SKM-1 treated with dmso at 0.1 percent for 144 hours (cell line): ENCODE data around the gene TRAIP.
A peak's percentile ranks its signal among the peaks of the same experiment; 100 is the strongest.

Experiments
- DNase-seq: peaks from one replicate; lab custom pipeline; 2025; ENCODE audit not compliant: unreplicated experiment; lab: John Stamatoyannopoulos, UW

The TRAIP gene

DNA sequence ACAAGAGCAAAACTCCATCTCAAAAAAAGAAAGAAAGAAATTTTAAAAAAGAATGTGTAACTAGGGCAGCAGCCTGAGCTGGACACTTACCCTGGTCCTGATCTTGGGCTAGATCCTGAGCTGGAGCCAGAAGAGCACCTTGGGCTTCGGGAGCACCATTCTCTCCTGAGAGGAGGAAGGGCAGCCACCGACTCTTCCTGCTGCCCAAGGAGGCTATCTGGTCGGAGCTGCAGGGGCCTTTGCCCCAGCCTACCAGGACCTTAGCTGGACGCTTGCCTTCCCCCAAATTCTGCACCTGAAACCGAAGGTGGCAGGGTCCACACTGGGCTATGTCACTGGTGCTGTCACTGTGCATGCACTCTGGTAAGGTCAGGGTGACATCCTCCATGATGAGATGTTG is 20.2 kb upstream of the TRAIP start:
- DNase-seq = no peak

GRCh38 chr3:49873623-49874022 is 17.3 kb upstream of the TRAIP start:
- no peak for DNase-seq

DNA sequence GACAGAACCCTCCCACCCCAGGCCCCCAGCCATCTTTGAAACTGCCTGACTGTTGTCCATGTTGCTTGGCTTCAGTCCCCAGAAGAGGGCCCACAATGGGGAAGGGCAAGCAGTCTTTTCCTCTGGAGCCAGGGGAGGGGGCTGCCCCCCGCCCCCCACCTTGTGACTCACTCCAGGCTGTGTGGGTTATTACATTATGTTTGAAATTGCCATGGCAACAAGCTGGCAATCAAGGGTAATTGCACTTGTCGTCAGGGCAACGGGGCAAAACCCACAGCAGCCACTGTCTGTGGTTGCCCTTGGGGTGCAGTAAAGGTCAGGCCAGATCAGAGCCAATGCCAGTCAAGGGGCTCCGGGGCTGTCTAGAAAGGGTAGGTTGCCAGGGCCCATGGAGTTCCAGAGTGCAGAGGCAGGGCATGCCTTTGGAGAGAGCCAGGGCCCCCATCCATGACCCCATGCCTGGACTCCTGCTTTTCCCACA is 16.5 kb upstream of the TRAIP start:
- peak; percentile 57 for DNase-seq

GRCh38 chr3:49871531-49872153 is 15.3 kb upstream of the TRAIP start:
- no peak for DNase-seq

- DNase-seq = no peak
Observed at GRCh38 chr3:49869525-49870126, 13.3 kb upstream of the TRAIP start, which contains the start of gene CAMKV. Gene CAMKV (minus strand): TSS chr3:49869906. CDS start chr3:49862388, 7,518 bp downstream.

- DNase-seq = peak; percentile 30
Observed at GRCh38 chr3:49868862-49869466, 12.6 kb upstream of the TRAIP start.

GRCh38 chr3:49867871-49868321 is 11.5 kb upstream of the TRAIP start:
- no peak for DNase-seq

DNA sequence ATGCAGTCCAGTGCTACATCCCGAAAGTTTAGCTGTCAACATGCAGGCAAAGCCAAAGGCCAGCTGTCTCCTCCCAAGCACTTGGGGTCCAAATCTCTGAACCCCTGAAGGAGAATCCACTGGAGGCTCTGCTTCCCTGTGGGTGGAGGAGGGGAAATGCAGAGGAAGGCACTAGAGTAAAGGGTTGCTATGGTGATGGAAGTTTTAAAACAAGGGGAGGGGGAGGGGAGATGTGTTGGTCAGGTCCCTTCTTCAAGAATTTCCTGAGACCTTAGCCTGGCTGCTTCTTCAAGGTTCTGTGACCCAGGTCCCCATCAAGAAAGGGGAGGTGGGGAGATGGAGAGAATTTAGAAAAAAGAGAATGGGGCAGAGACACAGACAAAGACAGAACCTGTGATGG is 11.0 kb upstream of the TRAIP start:
- DNase-seq = no peak

- no peak for DNase-seq
Observed at GRCh38 chr3:49865198-49865784, 8.9 kb upstream of the TRAIP start.

- DNase-seq = no peak
Observed at GRCh38 chr3:49864505-49864904, 8.1 kb upstream of the TRAIP start.

- no peak for DNase-seq
Observed at GRCh38 chr3:49859576-49860305, 3.4 kb upstream of the TRAIP start.

DNA sequence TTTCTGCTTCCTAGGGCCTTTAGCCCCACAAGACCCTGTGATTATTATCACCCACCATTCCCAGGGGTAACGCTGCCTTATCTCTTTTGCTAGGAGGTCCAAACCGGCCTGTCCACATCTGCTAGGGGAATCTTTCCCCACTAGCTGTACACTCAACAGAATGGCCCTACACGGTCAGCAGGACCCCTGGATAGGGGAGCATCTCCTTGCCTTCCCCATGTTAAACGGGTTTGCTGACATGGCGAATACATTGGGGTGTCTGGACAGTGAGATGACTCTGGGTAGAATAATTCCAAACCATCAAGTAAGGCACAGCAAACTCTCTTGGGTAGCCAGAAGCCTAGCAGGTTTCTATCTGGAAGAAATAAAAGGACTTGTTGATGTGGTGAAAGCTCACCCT is 702 bp downstream of the TRAIP start:
- DNase-seq = no peak

DNA sequence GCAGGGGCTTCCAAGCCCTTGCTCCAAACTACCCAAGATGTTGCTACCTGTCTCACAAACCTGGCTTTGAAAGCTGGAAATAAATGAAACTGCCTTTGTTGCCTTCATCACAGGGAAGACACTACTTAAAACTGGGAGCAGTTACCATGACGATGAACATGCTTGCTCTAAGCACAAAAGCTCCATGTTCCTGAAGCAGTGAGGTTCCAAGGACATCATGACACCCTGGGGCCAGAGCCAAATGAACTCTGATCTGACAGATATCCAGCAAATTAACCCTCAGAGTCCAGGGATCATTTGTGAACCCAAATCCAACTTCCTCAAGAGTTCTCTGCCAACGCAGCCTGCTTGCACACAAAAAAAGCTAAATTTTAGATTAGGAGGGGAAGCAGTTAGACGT is 10.7 kb downstream of the TRAIP start:
- DNase-seq = no peak

DNA sequence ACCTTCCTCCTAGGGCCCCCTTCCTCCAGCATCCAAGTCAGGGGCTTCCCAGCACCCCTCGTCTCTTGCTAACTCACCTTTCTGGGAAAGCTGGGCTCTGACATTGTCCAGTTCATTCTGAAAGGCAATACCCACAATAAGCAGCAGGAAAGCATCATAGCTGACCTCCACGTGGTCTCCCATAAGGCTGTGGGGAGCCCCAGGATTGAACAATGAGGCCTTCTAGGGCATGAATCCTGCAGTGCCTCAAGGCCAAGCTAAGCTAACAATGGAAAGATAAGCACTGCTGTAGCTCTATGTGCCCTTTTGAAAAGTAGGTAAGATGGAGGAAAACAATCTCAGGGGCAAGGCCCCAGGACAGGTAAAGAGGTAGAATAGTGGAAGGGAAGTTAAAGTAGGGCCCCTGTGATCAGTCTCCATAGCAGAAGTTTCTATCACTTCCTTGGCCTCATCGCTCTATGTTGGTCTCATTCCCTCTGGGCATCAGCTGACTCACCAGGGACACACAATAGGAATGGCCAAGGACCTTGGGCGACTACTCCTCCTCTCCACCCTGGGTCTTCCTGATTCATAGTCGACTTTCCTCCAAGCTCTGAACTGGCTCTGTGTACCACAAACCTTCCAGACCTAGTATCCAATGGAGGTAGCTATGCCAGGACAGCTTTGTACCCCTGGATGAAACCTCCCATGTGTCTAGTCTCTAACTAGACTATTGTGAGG is 11.7 kb downstream of the TRAIP start:
- DNase-seq = no peak

- DNase-seq = no peak
Observed at GRCh38 chr3:49842843-49843517, 13.4 kb downstream of the TRAIP start.

- DNase-seq = no peak
Observed at GRCh38 chr3:49841806-49842205, 14.6 kb downstream of the TRAIP start.

DNA sequence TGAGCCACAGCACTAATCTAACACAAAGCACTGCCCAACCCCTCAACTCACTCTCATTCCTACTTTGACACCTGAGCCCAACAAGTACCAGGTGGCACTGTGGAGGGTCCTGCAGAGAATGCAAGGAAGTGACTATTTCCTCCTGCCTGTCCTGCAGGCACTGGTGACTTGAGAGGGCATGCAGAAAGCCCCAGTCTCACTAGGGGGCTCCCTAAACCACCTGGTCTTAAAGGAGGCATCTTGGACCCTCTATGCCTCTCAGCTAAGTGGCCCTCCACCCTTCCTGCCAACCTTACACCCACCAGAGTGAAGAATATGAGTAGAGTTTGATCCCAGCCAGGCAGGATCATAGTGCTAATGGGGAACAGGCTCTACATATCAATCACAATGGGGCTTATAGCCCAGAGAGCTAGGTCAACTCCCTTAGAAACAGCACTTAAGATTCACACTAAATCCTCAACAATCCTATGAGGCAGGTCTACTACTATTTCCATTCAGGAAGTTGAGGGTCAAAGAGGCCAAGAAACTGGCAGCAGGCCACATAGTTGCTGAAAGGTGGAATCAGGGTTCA is 15.2 kb downstream of the TRAIP start:
- DNase-seq = peak; percentile 23

DNA sequence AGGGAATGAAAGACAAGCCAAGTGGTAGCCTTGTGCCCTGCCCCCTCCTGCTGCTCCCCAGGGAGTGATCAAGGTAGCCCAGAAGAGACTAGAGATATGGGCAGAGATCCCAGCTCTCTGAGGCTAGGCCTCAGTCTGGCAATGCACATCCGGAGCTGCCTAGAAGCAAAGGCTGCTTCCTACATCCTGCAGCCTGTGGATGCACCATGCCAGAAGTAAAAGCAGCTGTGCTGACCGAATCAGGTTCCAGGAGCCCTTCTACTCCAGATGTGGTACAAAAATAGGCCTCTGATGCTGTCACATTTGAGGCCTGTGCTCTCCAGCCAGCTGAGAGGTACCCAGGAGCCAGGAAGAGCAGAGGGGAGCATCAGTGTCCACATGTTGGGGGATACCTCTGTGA is 16.0 kb downstream of the TRAIP start:
- DNase-seq = no peak

DNA sequence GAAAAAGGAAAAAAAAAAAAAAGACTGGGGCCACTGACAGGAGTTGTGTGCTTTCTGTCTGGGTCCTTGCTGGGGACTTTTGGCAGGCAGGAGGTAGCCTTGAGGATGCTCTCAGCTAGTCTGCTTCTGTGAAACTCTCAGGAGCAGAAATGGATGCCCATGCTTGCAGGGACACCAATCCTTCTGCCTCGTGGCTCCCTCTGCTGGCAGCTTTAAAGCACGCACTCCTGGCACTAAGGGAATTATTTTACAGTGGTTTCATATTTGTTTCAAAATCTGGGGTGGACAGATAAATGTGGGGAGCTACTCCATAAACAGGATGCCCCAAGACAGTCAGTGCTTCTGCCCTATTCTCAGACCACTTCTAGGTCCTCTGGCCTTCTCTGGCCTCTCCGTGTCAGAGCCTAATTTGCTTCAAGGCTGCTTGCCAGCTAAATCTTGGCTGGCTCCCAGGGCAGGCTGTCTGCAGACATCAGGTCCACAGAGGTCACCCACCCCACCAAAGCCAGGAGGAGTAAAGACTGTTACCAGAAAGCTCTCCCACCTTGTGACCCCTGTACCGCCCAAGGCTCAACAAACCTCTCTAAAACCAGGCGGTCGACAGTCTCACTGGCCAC is 17.1 kb downstream of the TRAIP start:
- DNase-seq = peak; percentile 74
